Coronary artery (tissue), 2 donors: ENCODE data around the gene COMMD1.

Experiments
- DNase-seq: peaks from one replicate; pipeline ENCODE4 v3.0.0-alpha.2; 2017; ENCODE audit warnings: low spot score
- H3K27ac ChIP-seq, 2 donors: fragments of 200-600 bp; sonication (generic); one replicate each; pipeline ENCODE4 v1.5.1; 2016 to 2019
- H3K4me3 ChIP-seq: fragments of 200-600 bp; sonication (generic); 2 replicates; pipeline ENCODE4 v1.5.1; 2016; ENCODE audit warnings: mild to moderate bottlenecking, moderate library complexity
- CTCF ChIP-seq: fragments of 200-600 bp; sonication (generic); IDR thresholded peaks from one replicate; pipeline ENCODE4 v1.5.1; 2019; ENCODE audit warnings: antibody characterized with exemption

Gene COMMD1

DNA sequence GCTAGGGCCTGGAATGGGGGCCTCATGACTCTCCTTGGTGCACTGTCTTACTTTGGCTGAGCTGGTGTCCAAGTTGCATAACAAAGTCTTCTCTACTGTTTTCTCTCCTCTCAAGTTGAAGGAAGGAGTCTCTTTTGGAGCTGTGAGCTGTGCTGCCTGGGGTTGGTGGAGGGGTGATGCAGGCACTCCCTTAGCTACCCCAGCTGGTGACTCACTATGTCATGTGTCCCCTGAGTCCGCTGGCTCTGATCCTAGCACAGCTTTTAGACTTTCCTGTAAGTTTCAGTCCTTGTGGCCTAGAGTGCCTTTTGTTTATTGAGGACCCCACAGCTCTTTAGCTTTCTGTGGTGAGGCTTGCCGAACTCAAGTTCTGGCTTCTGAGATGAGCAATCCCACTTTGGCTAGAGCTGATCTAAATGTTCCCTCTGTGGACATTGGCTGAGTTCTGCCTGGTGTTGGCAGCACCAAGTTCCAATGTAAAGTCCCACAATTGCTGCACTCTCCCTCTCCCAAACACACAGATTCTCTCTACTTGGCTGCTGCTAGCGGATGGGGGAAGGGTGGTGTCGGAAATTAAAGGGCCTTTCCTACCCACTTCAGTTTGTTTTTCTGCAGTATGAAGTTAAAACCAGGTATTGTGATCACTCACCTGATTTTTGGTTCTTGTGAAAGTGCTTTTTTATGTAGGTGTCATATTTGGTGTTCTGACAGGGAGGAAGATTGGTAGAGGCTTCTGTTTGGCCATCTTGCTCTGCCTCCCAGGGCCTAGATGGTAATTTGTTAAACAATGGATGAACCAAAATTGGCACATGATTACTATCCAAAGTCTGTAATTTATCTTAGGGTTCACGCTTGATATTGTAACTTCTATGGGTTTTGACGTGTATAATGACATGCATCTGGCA is 83.2 kb downstream of the COMMD1 start:
- no peak for TF ChIP-seq CTCF
- H3K27ac ChIP-seq: no peak overlapping the region
- DNase-seq: no peak
- no peak overlapping the region for H3K4me3 ChIP-seq

DNA sequence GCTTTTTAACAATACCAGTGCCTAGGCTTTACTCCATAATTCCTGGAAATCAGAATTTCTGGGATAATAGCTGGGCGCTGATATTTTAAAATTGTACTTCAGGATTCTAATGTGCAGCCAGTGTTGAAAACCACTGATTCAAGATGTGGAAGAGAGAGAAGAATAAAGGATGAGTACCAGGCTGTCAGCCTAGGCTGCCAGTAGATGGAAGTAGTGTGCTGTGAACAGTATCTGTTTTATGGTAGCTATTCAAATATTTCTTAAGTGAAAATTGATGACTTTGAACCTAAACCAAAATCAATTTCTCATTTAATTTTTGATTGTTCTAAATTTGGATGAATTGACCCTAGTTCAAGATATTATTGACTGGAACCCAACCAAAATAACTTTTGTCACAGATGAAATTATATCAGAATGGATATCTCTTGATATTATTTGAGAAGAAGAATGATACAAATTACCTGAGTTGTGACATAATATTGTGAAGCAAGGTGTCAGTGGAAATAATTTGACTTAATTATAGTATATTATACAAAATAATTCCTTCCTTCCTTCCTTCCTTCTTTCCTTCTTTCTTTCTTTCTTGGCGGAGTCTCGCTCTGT is 88.0 kb downstream of the COMMD1 start:
- peak; percentile 27 for TF ChIP-seq CTCF
- Histone ChIP-seq H3K27ac (no peak overlapping the region), H3K4me3 (no peak overlapping the region)
- no peak for DNase-seq

DNA sequence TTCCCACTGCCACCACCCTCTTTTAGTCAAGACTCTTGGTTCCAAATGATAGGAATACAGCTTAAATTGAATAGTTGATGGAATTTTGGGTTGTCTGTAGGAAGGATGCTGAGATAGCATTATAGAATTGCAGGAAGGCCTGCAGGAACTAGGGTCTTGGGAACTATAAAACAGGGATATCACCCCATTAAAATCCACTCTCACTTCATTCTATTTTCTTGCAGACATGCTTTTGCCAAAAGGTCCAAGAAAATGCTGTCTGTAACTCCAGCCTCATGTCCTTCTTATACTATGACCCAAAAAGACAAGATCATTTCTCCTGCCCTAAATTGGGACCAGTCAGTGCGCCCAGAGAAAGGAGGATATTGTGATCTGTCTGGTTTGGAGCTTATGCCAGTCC is 89.1 kb downstream of the COMMD1 start:
- Histone ChIP-seq H3K4me3 (no peak overlapping the region), H3K27ac (no peak overlapping the region)
- no peak for TF ChIP-seq CTCF
- no peak for DNase-seq

DNA sequence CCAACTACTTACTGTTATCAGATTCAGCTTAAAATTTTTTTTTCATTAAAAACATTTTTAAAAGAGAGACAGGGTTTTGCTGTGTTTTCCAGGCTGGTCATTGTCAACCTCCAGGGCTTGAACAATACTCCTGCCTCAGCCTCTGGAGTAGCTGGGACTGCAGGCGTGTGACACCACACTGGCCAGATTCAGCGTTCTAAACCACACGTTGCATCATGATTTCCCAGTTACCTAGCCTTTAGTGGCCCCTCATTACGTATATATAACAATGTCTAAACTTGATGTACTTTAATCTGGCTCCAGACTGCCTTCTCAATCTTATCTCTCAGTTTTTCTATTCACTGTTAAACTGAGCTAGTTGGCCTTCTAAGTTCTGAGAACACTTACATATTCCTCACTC is 89.6 kb downstream of the COMMD1 start:
- no peak for TF ChIP-seq CTCF
- DNase-seq: no peak
- Histone ChIP-seq H3K4me3 (no peak overlapping the region), H3K27ac (no peak overlapping the region)

DNA sequence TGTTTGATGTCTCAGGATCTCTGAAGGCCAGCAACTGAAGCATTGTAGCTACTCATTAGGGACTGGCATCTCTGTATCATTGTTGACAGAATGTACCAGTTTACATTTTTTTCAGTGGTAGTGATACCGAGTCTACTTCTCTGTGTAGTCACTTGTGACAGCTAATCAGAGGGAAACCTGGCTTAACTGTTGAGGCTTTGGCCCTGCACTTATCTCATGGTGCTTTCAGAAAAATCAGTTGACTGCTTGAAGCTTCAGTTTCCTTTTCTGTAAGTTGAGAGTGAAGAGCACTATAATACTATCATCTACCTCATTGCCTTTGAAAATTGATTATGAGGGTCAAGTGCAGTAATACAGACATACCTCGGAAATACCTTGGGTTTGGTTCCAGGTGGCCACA is 90.0 kb downstream of the COMMD1 start:
- Histone ChIP-seq H3K27ac (no peak overlapping the region), H3K4me3 (no peak overlapping the region)
- TF ChIP-seq CTCF: no peak
- no peak for DNase-seq

- H3K4me3 ChIP-seq: no peak overlapping the region
- no peak overlapping the region for H3K27ac ChIP-seq
- no peak for TF ChIP-seq CTCF
- no peak for DNase-seq
Measured at GRCh38 chr2:61998426-61998825, 93.0 kb downstream of the COMMD1 start.

DNA sequence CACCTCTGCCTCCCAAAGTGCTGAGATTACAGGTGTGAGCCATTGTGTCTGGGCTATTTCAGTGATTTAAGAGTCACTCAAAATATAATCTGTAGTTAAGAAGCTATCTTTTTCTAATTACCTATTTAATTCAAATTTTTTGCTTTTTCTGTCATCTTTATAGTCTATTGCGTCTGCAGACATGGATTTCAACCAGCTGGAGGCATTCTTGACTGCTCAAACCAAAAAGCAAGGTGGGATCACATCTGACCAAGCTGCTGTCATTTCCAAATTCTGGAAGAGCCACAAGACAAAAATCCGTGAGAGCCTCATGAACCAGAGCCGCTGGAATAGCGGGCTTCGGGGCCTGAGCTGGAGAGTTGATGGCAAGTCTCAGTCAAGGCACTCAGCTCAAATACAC is 95.1 kb downstream of the COMMD1 start:
- H3K4me3 ChIP-seq: no peak overlapping the region
- TF ChIP-seq CTCF: no peak
- H3K27ac ChIP-seq: no peak overlapping the region
- no peak for DNase-seq
